Measurements from ENCODE around the gene CMTM1. TPM values are rescaled to one million over a fixed set of nuclear protein-coding genes. Genes with fewer than 3 reads are reported as not detected.

Gene CMTM1
- total and polyA plus RNA-seq, 11 donors, result 0.40 to 2.4 (median 1.1) TPM; not detected in 2

- H3K4me3 ChIP-seq, result no peak overlapping the region
- DNase-seq (no peak), ATAC-seq (no peak)
- intact Hi-C loops (cut with DNase I), result no loop called here
- H3K36me3 ChIP-seq, result no peaks in the 10 kb centered on the region
- H3K4me1 ChIP-seq, result peaks cover 0 to 38% (median 12%) of the 10 kb centered on the region in 12 donors
- TF ChIP-seq POLR2A (IDR thresholded peaks at IDR 0.05) (no peak), CTCF (IDR thresholded peaks at IDR 0.05) (no peak)
- H3K9me3 ChIP-seq, result no peaks in the 10 kb centered on the region
- peaks cover 0 to 18% (median 12%) of the 10 kb centered on the region in 9 donors for H3K27me3 ChIP-seq
- H3K27ac ChIP-seq, result no peak overlapping the region
- WGBS, 4 donors, result 84 to 90% (median 87%) methylated on average over 1 of the region's 1 CpG
Observed at GRCh38 chr16:66574081-66574480, 7.8 kb downstream of the CMTM1 start.

GRCh38 chr16:66574531-66574930, 8.3 kb downstream of the CMTM1 start:
- no peak for DNase-seq
- H3K4me1 ChIP-seq, result peaks cover 0 to 36% (median 13%) of the 10 kb centered on the region in 12 donors
- TF ChIP-seq CTCF (IDR thresholded peaks at IDR 0.05), result no peak
- no peak for TF ChIP-seq POLR2A (IDR thresholded peaks at IDR 0.05)
- H3K9me3 ChIP-seq, result no peaks in the 10 kb centered on the region
- no peak overlapping the region for H3K4me3 ChIP-seq
- 85 to 96% (median 88%) methylated on average over 3 of the region's 3 CpGs for WGBS, 4 donors
- no peak overlapping the region for H3K27ac ChIP-seq
- no peak for ATAC-seq
- peaks cover 0 to 21% (median 12%) of the 10 kb centered on the region in 9 donors for H3K27me3 ChIP-seq
- intact Hi-C loops (cut with DNase I), result no loop called here
- H3K36me3 ChIP-seq, result no peaks in the 10 kb centered on the region

GRCh38 chr16:66575060-66575459, 8.8 kb downstream of the CMTM1 start:
- intact Hi-C loops (cut with DNase I), result no loop called here
- Histone ChIP-seq H3K4me1 (peaks cover 0 to 32% (median 13%) of the 10 kb centered on the region in 12 donors), H3K27me3 (peaks cover 0 to 26% (median 12%) of the 10 kb centered on the region in 9 donors), H3K36me3 (no peaks in the 10 kb centered on the region), H3K9me3 (no peaks in the 10 kb centered on the region), H3K27ac (no peak overlapping the region), H3K4me3 (no peak overlapping the region)
- no peak for DNase-seq
- no peak for ATAC-seq
- TF ChIP-seq CTCF (IDR thresholded peaks at IDR 0.05), result no peak
- no peak for TF ChIP-seq POLR2A (IDR thresholded peaks at IDR 0.05)
- WGBS, 4 donors, result 97 to 98% (median 97%) methylated on average over 3 of the region's 3 CpGs

GRCh38 chr16:66576296-66576695, 10.1 kb downstream of the CMTM1 start:
- no peaks in the 10 kb centered on the region for H3K9me3 ChIP-seq
- WGBS, 4 donors, result 59 to 68% (median 66%) methylated on average over 5 of the region's 5 CpGs
- no peaks in the 10 kb centered on the region for H3K36me3 ChIP-seq
- ATAC-seq (peak in 3 of 4 donors; percentile 33 to 65 (median 53)), DNase-seq (no peak)
- no peak overlapping the region for H3K4me3 ChIP-seq
- H3K4me1 ChIP-seq, result peaks cover 0 to 38% (median 16%) of the 10 kb centered on the region in 12 donors
- no peak overlapping the region for H3K27ac ChIP-seq
- intact Hi-C loops (cut with DNase I), result no loop called here
- H3K27me3 ChIP-seq, result peaks cover 0 to 26% (median 12%) of the 10 kb centered on the region in 9 donors
- TF ChIP-seq CTCF (IDR thresholded peaks at IDR 0.05), result no peak

Measured in heart left ventricle (tissue), 16 donors.